T-helper 2 cell treated with Interferon-gamma antibody and Interleukin-4, amounts not matched to agents 100 ng/mL and 5 ng/mL, for 36 hours (primary cell): ENCODE results near the gene RHBDD1. TPM values are rescaled to one million over a fixed set of nuclear protein-coding genes. Genes with fewer than 3 reads are reported as not detected.

Experiments used
- intact Hi-C: fragments of 100-400 bp; cut with micrococcal nuclease; formaldehyde crosslinking; loops from one replicate; pipeline ENCODE4 v1.15.1; 2023
- total RNA-seq: library from RNA; stranded (reverse); gene quantifications from 2 replicates; pipeline ENCODE4 v1.2.3, GENCODE V29; 2022

The RHBDD1 gene
- 30.4 and 33.3 TPM in 2 replicates for total RNA-seq

GRCh38 chr2:226835796-226836547, at the start of gene RHBDD1:
Gene RHBDD1, plus strand, starts transcription at chr2:226836054. Its CDS starts 28,640 bp downstream, at chr2:226864694.
- intact Hi-C loops: loop anchor here (1.0 to 10.0 kb wide), 8 partner anchors 37 to 1911 kb away; partner anchors contain the start of genes AGFG1, DOCK10, IRS1 and MFF

- intact Hi-C loops: no loop called here
Measured at GRCh38 chr2:226788064-226788463, 47.8 kb upstream of the RHBDD1 start.

- intact Hi-C loops: no loop called here
Measured at GRCh38 chr2:226788881-226789490, 46.9 kb upstream of the RHBDD1 start.

- intact Hi-C loops: loop anchor here (10.0 kb wide), 1 partner anchor 1745 kb away; the partner anchor contains the start of gene DOCK10
Measured at GRCh38 chr2:226790011-226790410, 45.8 kb upstream of the RHBDD1 start.

- intact Hi-C loops: loop anchor here (10.0 kb wide), 1 partner anchor 1746 kb away; the partner anchor contains the start of gene DOCK10
Measured at GRCh38 chr2:226790431-226790830, 45.4 kb upstream of the RHBDD1 start.

GRCh38 chr2:226791056-226791486, 44.8 kb upstream of the RHBDD1 start:
- intact Hi-C loops: loop anchor here (1.0 to 10.0 kb wide), 5 partner anchors 8 to 1746 kb away; partner anchors contain the start of genes DOCK10, IRS1 and RHBDD1

GRCh38 chr2:226791487-226792081, 44.3 kb upstream of the RHBDD1 start:
- intact Hi-C loops: loop anchor here (1.0 to 10.0 kb wide), 5 partner anchors 8 to 1747 kb away; partner anchors contain the start of genes DOCK10, IRS1 and RHBDD1

- intact Hi-C loops: loop anchor here (10.0 kb wide), 1 partner anchor 1748 kb away; the partner anchor contains the start of gene DOCK10
Measured at GRCh38 chr2:226792155-226792881, 43.5 kb upstream of the RHBDD1 start.

- intact Hi-C loops: loop anchor here (10.0 kb wide), 1 partner anchor 1749 kb away; the partner anchor contains the start of gene DOCK10
Measured at GRCh38 chr2:226793646-226794045, 42.2 kb upstream of the RHBDD1 start.

GRCh38 chr2:226794196-226794661, 41.6 kb upstream of the RHBDD1 start:
- intact Hi-C loops: loop anchor here (10.0 kb wide), 1 partner anchor 1749 kb away; the partner anchor contains the start of gene DOCK10

- intact Hi-C loops: loop anchor here (10.0 kb wide), 1 partner anchor 1750 kb away; the partner anchor contains the start of gene DOCK10
Measured at GRCh38 chr2:226794751-226795171, 41.1 kb upstream of the RHBDD1 start.

GRCh38 chr2:226795281-226796011, 40.4 kb upstream of the RHBDD1 start:
- intact Hi-C loops: loop anchor here (10.0 kb wide), 1 partner anchor 1751 kb away; the partner anchor contains the start of gene DOCK10

GRCh38 chr2:226796012-226796839, 39.6 kb upstream of the RHBDD1 start:
- intact Hi-C loops: loop anchor here (10.0 kb wide), 1 partner anchor 1751 kb away; the partner anchor contains the start of gene DOCK10

GRCh38 chr2:226796840-226797288, 39.0 kb upstream of the RHBDD1 start:
- intact Hi-C loops: loop anchor here (10.0 kb wide), 1 partner anchor 1752 kb away; the partner anchor contains the start of gene DOCK10

- intact Hi-C loops: loop anchor here (10.0 kb wide), 1 partner anchor 1753 kb away; the partner anchor contains the start of gene DOCK10
Measured at GRCh38 chr2:226797289-226797988, 38.4 kb upstream of the RHBDD1 start.

- intact Hi-C loops: loop anchor here (2.0 to 10.0 kb wide), 2 partner anchors 375 to 1753 kb away; partner anchors contain the start of gene DOCK10
Measured at GRCh38 chr2:226797989-226798421, 37.8 kb upstream of the RHBDD1 start.

GRCh38 chr2:226798422-226799210, 37.2 kb upstream of the RHBDD1 start:
- intact Hi-C loops: loop anchor here (1.0 to 10.0 kb wide), 4 partner anchors 7 to 1754 kb away; partner anchors contain the start of gene DOCK10
